ENCODE results near the gene RAMACL. TPM values are rescaled to one million over a fixed set of nuclear protein-coding genes. Genes with fewer than 3 reads are reported as not detected.

RAMACL gene
- total RNA-seq, 1 experiment from 2014 or later: 0.13 TPM

- intact Hi-C loops (cut with micrococcal nuclease; ENCODE audit: unreplicated experiment): no loop called here
- H3K36me3 ChIP-seq (ENCODE audit: control insufficient read depth, insufficient read depth, low read length): no peaks in the 10 kb centered on the region
- ATAC-seq (no peak), DNase-seq (ENCODE audit: low read depth, low spot score) (no peak)
- TF ChIP-seq REST (IDR thresholded peaks at IDR 0.05; ENCODE audit: insufficient read depth in 1 of 2, low read depth in 2 of 2, low read length in 1 of 2) (no peak), TCF7L2 (IDR thresholded peaks at IDR 0.05; ENCODE audit: low read depth, low read length) (no peak), POLR2AphosphoS5 (IDR thresholded peaks at IDR 0.05; ENCODE audit: low read depth, low read length) (no peak), SIN3A (IDR thresholded peaks at IDR 0.05; ENCODE audit: borderline replicate concordance, insufficient read depth, low read depth, low read length) (no peak), CTCF (IDR thresholded peaks at IDR 0.05) (no peak)
- CTCF ChIA-PET: no interaction called here
- no peak overlapping the region for H3K4me3 ChIP-seq (ENCODE audit: low read depth in 2 of 2, low read length in 2 of 2)
- H3K4me1 ChIP-seq (ENCODE audit: control insufficient read depth, insufficient read depth, low read length): no peaks in the 10 kb centered on the region
- in situ Hi-C loops (cut with HindIII; ENCODE audit: low pct_unique_long_range_greater_than_20kb, low sequenced_read_pairs): no loop called here
- no peaks in the 10 kb centered on the region for H3K27me3 ChIP-seq (ENCODE audit: control insufficient read depth, insufficient read depth, low read length)
- no peaks in the 10 kb centered on the region for H3K9me3 ChIP-seq (ENCODE audit: control insufficient read depth, insufficient read depth, low read depth, low read length)
- POLR2A ChIA-PET: no interaction called here
- H3K27ac ChIP-seq (ENCODE audit: low read length): no peak overlapping the region
- no TSS peak for BruUV-seq (replicated peaks)
Measured at GRCh38 chr6:166612471-166612881, 26.0 kb upstream of the RAMACL start.

- no peak for ATAC-seq
- Histone ChIP-seq H3K27ac (ENCODE audit: low read length) (no peak overlapping the region), H3K9me3 (ENCODE audit: control insufficient read depth, insufficient read depth, low read depth, low read length) (no peaks in the 10 kb centered on the region), H3K27me3 (ENCODE audit: control insufficient read depth, insufficient read depth, low read length) (no peaks in the 10 kb centered on the region), H3K4me3 (ENCODE audit: low read depth in 2 of 2, low read length in 2 of 2) (no peak overlapping the region), H3K4me1 (ENCODE audit: control insufficient read depth, insufficient read depth, low read length) (no peaks in the 10 kb centered on the region), H3K36me3 (ENCODE audit: control insufficient read depth, insufficient read depth, low read length) (no peaks in the 10 kb centered on the region)
- BruUV-seq (replicated peaks): no TSS peak
- ChIA-PET POLR2A (no interaction called here), CTCF (no interaction called here)
- DNase-seq (ENCODE audit: low read depth, low spot score): no peak
- TF ChIP-seq TCF7L2 (IDR thresholded peaks at IDR 0.05; ENCODE audit: low read depth, low read length) (no peak), SIN3A (IDR thresholded peaks at IDR 0.05; ENCODE audit: borderline replicate concordance, insufficient read depth, low read depth, low read length) (no peak), POLR2AphosphoS5 (IDR thresholded peaks at IDR 0.05; ENCODE audit: low read depth, low read length) (no peak), REST (IDR thresholded peaks at IDR 0.05; ENCODE audit: insufficient read depth in 1 of 2, low read depth in 2 of 2, low read length in 1 of 2) (no peak), CTCF (IDR thresholded peaks at IDR 0.05) (no peak)
- in situ Hi-C loops (cut with HindIII; ENCODE audit: low pct_unique_long_range_greater_than_20kb, low sequenced_read_pairs) (no loop called here), intact Hi-C loops (cut with micrococcal nuclease; ENCODE audit: unreplicated experiment) (no loop called here)
Measured at GRCh38 chr6:166611631-166612030, 25.2 kb upstream of the RAMACL start.
